HG03135 (cell line): ENCODE results near the gene RIPOR1.

Source experiments
- ATAC-seq: cut with Tn5 transposase; IDR thresholded peaks from one replicate; pipeline ENCODE4 v1.9.1; 2021; ENCODE audit warnings: mild to moderate bottlenecking, moderate library complexity; ENCODE audit not compliant: unreplicated experiment

The RIPOR1 gene

DNA sequence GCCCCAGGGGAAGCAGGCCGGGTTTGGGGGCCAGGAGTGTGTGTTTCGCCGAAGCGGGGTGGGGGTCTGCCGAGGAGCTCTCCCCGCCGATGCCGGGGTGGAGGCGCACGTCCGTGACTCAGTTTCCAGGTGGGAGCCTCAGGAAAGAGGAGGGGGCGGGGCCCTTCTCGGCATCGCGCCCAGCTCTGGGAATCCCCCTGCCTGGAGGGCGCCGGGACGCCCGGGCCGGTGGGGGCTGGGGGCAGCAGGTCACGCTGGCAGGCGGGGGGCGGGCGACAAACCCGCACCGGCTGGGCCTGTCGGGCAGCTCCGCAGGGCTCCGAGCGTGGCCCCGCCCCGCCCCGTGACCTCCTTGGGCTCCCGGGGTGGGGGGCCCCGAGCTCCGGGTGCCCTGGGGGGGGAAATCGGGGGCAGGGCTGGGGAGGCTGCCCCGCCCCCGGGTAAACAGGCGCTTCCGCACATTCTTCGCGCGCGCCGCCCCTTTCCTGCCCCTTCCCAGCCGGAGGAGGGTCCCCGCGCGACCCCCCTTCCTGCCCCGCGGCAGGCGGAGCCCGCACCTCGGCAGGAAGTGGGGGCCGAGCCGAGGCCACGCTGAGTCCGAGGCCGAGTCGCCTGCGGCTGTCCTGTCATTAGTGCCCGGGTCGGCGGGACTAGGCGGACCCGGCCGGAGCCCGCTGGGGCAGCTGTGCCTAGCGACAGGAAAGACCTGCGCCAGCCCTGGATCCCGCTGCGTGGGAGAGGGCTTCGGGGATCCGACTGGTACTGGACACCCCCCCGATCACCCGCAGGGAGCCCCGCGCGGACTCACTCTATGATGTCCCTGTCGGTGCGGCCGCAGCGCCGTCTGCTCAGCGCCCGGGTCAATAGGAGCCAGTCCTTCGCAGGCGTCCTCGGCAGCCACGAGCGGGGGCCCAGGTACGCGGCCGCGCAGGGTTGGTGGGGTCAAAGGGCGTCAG, 9.3 kb downstream of the RIPOR1 start:
- peak; percentile 27 for ATAC-seq

DNA sequence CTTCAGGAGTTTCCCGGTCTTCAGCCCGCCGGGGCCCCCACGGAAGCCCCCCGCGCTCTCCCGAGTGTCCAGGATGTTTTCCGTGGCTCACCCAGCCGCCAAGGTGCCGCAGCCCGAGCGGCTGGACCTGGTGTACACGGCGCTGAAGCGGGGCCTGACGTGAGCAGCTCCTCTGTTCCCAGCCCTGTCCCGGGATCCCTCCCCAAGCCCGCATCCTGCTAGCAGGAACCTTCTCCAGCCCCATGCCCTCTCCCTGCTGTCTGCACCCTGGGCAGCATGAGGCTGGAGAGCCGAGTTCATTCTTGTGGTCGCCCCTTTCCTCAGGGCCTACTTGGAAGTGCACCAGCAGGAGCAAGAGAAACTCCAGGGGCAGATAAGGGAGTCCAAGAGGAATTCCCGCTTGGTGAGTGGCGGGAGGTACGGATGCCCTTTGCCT, 10.1 kb downstream of the RIPOR1 start:
- no peak for ATAC-seq

DNA sequence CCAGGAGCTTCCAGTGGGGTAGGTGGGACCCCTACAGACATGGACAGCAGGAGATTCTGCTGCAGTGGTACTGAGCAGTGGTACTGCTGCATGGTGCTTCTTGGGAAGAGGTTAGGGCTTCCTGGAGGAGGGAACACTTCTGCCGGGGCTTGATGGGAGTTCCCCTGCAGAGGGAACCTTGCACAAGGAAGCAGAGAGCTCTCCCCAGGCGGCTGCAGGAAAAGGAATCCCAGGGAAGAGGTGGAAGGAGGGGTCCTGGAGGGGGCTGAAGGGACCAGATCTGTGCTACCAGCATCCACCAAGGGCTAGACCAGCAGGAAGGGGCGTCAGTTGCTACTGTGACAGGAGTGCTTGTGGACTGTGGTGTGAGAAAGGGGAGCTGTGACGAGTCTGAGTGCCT, 10.6 kb downstream of the RIPOR1 start:
- no peak for ATAC-seq

DNA sequence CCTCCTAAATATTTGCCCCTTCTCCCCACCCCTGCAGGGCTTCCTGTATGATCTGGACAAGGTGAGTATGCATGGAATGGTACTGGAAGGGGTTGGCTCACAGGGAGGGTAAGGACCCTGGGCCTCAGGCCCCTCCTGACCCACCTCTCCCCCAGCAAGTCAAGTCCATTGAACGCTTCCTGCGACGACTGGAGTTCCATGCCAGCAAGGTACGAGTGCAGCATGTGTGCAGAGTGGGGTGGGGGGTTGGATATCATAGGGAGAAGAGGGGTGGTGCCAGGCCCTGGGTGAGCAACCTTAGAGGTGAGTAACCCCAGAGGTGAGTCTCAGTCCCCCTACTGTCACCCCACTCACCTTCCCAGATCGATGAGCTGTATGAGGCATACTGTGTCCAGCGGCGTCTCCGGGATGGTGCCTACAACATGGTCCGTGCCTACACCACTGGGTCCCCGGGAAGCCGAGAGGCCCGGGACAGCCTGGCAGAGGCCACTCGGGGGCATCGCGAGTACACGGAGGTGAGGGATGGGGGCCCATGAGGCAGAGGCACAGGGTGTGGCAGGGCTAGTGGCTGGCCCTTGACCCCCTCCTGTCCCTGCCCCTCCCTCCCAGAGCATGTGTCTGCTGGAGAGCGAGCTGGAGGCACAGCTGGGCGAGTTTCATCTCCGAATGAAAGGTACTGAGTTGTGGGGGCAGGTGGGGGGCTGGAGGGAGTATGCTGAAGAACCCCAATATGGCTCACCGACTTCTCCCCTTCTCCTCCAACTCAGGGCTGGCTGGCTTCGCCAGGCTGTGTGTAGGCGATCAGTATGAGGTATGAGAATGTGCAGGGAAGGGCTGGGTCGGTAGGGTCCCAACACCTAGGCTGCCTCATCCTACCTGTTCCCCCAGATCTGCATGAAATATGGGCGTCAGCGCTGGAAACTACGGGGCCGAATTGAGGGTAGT, 11.3 kb downstream of the RIPOR1 start:
- no peak for ATAC-seq

- no peak for ATAC-seq
Measured at GRCh38 chr16:67540756-67541155, 12.1 kb downstream of the RIPOR1 start.

DNA sequence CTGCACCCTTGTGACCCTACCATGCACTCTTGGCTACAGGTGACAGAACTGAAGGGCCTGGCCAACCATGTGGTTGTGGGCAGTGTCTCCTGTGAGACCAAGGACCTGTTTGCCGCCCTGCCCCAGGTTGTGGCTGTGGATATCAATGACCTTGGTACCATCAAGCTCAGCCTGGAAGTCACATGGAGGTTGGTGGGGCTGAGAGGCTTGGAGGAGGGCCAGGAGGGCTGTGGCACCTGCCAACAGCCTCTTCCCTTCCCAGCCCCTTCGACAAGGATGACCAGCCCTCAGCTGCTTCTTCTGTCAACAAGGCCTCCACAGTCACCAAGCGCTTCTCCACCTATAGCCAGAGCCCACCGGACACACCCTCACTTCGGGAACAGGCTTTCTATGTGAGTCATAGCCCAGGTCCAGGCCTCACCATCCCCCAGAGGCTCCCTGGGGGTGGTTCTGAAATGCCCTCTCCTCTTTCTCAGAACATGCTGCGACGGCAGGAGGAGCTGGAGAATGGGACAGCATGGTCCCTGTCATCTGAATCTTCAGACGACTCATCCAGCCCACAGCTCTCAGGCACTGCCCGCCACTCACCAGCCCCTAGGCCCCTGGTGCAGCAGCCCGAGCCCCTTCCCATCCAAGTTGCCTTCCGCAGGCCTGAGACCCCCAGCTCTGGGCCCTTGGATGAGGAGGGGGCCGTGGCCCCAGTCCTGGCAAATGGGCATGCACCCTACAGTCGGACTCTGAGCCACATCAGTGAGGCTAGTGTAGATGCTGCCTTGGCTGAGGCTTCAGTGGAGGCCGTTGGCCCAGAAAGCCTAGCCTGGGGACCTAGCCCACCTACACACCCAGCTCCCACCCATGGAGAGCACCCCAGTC, 13.0 kb downstream of the RIPOR1 start:
- ATAC-seq = no peak

DNA sequence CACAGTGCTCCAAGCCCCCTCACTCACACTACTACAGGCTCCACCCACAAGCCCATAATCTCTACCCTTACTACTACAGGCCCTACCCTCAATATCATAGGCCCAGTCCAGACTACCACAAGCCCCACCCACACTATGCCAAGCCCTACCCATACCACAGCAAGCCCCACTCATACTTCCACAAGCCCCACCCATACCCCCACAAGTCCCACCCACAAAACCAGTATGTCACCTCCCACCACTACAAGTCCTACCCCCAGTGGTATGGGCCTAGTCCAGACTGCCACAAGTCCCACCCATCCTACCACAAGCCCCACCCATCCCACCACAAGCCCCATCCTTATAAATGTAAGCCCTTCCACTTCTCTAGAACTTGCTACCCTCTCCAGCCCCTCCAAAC, 13.8 kb downstream of the RIPOR1 start:
- no peak for ATAC-seq

DNA sequence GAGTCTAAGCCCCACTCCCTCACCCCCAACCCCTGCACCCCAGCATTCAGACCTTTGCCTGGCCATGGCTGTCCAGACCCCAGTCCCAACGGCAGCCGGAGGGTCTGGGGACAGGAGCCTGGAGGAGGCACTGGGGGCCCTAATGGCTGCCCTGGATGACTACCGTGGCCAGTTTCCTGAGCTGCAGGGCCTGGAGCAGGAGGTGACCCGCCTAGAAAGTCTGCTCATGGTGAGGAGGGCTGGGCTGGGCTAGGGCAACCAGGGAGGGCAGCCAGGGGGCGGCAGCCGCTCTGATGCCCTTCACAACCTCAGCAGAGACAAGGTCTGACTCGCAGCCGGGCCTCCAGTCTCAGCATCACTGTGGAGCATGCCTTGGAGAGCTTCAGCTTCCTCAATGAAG, 14.4 kb downstream of the RIPOR1 start:
- no peak for ATAC-seq

GRCh38 chr16:67543582-67543981, 15.0 kb downstream of the RIPOR1 start:
- ATAC-seq = no peak

GRCh38 chr16:67544329-67544841, 15.8 kb downstream of the RIPOR1 start:
- no peak for ATAC-seq

DNA sequence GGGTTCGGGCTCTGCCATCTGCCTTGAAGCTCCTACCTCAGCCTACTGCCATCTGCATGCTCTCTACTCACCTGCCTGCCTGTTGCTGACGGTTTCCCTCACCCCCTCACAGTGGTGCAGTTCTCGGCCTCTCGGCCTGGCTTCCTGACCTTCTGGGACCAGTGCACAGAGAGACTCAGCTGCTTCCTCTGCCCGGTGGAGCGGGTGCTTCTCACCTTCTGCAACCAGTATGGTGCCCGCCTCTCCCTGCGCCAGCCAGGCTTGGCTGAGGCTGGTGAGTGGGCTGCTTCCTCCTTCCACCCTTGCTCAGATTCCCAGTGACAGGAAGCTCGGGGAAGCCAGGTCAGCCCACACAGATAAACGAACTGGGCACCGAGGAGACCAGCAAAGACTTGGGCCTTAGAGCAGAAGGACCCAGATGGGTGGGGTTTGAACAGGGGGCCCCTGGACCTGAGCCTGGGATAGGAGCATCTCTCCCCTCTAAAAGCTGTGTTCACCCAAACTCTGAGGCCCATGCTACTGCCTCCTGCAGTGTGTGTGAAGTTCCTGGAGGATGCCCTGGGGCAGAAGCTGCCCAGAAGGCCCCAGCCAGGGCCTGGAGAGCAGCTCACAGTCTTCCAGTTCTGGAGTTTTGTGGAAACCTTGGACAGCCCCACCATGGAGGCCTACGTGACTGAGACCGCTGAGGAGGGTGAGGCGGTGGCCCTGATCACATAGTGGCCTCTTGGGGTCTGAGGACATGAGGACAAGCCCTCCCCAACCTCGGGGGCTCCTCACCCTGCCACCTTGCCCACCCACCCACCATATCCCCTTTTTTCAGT, 16.4 kb downstream of the RIPOR1 start:
- ATAC-seq = no peak

- no peak for ATAC-seq
Measured at GRCh38 chr16:67545665-67546024, 17.0 kb downstream of the RIPOR1 start.

DNA sequence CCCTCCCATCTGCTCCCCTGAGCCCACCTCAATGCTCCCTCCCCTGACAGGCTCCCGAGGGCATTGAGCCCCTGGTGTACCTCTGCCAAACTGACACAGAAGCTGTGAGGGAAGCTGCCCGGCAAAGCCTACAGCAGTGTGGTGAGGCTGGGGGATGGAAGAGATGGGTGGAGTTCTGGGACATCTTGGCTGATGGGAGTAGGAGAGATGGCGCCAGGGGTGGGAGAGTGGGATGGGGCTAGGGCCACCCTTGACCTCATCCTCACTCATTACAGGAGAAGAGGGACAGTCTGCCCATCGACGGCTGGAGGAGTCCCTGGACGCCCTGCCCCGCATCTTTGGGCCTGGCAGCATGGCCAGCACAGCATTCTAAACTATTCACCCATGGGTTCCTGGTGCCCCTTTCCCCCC, 17.5 kb downstream of the RIPOR1 start:
- ATAC-seq = no peak

- ATAC-seq = no peak
Measured at GRCh38 chr16:67546761-67547422, 18.3 kb downstream of the RIPOR1 start.

- ATAC-seq = peak; percentile 47
Measured at GRCh38 chr16:67547423-67548264, 19.0 kb downstream of the RIPOR1 start.

DNA sequence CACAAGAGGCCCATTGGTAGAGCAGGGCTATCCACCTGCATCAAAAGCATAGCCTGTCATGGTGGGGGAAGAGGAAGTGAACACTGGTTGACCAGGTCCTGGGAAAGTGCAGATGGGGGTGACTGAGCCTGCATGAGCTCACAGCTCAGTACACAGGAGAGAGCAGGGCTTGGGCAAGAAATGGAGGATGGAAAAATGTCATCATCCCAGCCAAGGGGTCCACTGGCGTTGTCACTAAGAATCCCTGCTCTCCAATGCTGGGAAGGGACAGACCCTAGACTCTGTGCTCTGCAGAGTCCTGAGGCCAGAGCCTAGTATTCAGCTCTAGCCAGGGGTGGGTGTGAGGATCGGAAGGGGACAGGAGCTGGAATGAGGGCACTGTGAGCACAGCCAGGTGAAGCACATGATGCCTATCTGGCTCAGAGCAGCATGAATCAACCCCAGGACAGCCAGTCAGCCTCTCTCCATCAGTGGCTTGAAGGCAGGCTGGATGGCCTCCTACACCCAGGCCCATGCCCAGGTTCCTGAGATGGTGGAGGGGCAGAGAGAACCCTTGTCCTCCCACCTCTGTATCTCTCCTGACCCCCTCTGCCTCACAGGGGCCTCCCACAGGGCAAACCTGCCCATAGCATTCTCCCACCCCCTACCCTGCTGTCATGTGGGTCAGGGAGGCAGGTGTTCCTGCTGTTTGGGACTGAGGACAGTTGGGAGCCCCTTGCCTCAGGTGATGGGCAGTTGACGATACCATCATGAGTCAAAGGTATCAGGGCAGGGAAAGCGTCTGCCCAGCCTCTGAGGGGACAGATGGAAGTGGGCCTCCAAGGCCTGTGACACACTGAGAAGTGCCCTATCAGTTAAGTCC, 19.9 kb downstream of the RIPOR1 start:
- peak; percentile 34 for ATAC-seq

DNA sequence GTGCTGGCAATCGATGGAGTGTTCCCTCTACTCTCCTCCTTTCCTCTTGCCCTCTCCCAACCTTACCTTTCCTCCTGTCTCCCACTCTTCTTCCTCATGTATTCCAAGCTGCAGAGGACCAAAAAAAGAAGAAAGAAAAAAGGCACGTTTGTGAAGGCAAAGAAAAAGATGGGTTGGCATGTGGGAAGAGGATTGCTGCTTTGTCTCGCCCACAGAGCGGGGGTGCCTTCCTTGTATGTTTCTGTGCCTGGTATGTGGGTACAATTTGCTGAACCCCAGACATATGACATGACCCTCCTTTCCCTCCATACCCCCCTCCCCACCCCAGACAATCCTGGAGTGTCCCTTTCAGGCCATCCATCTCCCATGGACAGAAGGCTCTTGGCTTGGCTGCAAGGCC, 20.6 kb downstream of the RIPOR1 start:
- ATAC-seq = no peak
